ENCODE data around the gene PROSER2. TPM values are rescaled to one million over a fixed set of nuclear protein-coding genes. Genes with fewer than 3 reads are reported as not detected.

The PROSER2 gene
- total RNA-seq, 1 donor = 6.9 TPM

DNA sequence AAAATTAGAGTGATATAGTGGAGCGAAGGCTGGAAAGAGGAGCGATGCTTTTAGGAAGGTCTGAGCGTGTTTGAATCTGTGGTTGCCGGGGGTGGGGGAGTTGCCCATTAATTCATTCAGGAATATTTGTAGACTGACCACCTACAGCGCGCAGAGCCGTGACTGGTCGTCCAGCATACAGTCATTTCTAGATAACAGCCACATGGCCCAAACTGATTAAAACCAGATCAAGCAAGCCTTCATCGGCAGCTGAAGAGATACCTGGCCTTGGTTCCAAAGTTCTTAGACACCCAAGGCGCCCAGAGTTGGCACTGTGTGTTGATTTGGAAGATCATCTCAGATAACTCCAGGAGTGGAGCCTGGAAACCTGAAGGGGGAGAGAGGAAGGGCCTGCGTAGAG, 1.7 kb downstream of the PROSER2 start:
- Histone ChIP-seq H3K79me2 (ENCODE audit: insufficient read depth, low read length) (peaks cover 12% of the 10 kb centered on the region), H2AFZ (ENCODE audit: low read length) (no peak overlapping the region), H3K4me2 (ENCODE audit: insufficient read depth, low read length) (peak overlapping the region; percentile 85), H4K20me1 (ENCODE audit: insufficient read depth, low read length) (no peaks in the 10 kb centered on the region), H3K27me3 (ENCODE audit: insufficient read depth, low read length) (peaks cover 7% of the 10 kb centered on the region), H3K27ac (ENCODE audit: low read depth, low read length) (no peak overlapping the region), H3K36me3 (ENCODE audit: insufficient read depth, low read length) (no peaks in the 10 kb centered on the region), H3K9me3 (ENCODE audit: low read depth, low read length) (no peaks in the 10 kb centered on the region), H3K4me1 (ENCODE audit: insufficient read depth, low read length) (peaks cover 10% of the 10 kb centered on the region), H3K4me3 (ENCODE audit: insufficient read depth, low read length) (no peak overlapping the region)
- DNase-seq (ENCODE audit: insufficient read length, low spot score, missing footprints) = no peak
- TF ChIP-seq CTCF (IDR thresholded peaks at IDR 0.05; ENCODE audit: extremely low read depth, low read depth, low read length) = no peak

DNA sequence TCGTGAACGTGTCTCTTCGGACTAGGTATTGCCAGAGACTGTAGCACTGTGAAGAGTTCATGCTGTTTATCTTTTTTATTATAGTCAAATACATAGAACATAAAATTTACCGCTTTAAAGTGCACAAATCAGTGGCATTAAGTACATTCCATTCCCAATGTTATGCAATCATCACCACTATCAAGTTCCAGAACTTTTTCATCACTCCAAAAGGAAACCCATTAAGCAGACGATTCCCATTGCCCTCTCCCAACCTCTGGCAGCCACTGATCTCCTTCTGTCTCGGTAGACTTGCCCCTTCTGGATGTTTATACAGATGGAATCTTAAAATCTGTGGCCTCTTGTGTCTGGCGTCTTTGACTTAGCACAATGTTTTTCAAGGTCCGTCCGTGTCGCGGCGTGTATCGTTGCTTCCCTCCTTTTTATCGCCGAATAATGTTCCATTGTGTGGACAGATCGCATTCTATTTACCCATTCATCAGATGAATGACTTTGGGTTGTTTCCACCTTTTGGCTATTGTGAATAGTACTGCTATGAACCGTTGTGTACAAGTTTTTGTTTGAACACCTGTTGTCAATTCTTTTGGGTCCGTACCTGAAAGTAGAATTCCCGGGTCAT, 2.7 kb downstream of the PROSER2 start:
- no peak for TF ChIP-seq CTCF (IDR thresholded peaks at IDR 0.05; ENCODE audit: extremely low read depth, low read depth, low read length)
- Histone ChIP-seq H3K27ac (ENCODE audit: low read depth, low read length) (no peak overlapping the region), H3K27me3 (ENCODE audit: insufficient read depth, low read length) (peaks cover 7% of the 10 kb centered on the region), H3K9me3 (ENCODE audit: low read depth, low read length) (no peaks in the 10 kb centered on the region), H3K36me3 (ENCODE audit: insufficient read depth, low read length) (no peaks in the 10 kb centered on the region), H3K79me2 (ENCODE audit: insufficient read depth, low read length) (peaks cover 12% of the 10 kb centered on the region), H2AFZ (ENCODE audit: low read length) (no peak overlapping the region), H3K4me1 (ENCODE audit: insufficient read depth, low read length) (peaks cover 10% of the 10 kb centered on the region), H3K4me3 (ENCODE audit: insufficient read depth, low read length) (no peak overlapping the region), H4K20me1 (ENCODE audit: insufficient read depth, low read length) (no peaks in the 10 kb centered on the region), H3K4me2 (ENCODE audit: insufficient read depth, low read length) (no peak overlapping the region)
- DNase-seq (ENCODE audit: insufficient read length, low spot score, missing footprints) = no peak

DNA sequence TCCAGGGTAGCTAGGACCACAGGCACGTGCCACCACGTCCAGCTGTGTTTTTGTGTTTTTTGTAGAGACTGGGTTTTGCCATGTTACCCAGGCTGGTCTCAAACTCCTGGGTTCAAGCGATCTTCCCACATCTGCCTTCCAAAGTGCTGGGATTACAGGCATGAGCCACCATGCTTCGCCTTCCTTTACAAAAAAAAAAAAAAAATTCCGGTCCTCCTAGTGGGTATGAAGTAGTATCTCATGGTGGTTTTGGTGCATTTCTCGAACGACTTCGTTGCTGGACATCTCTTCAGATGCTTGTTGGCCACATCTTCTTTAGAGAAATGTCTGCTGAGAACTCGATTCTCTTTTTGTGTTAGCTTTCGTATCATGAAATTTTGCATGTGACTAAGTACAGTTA, 3.9 kb downstream of the PROSER2 start:
- no peak for DNase-seq (ENCODE audit: insufficient read length, low spot score, missing footprints)
- Histone ChIP-seq H3K36me3 (ENCODE audit: insufficient read depth, low read length) (no peaks in the 10 kb centered on the region), H3K79me2 (ENCODE audit: insufficient read depth, low read length) (peaks cover 12% of the 10 kb centered on the region), H3K27ac (ENCODE audit: low read depth, low read length) (no peak overlapping the region), H3K4me1 (ENCODE audit: insufficient read depth, low read length) (peaks cover 10% of the 10 kb centered on the region), H2AFZ (ENCODE audit: low read length) (no peak overlapping the region), H3K4me2 (ENCODE audit: insufficient read depth, low read length) (no peak overlapping the region), H4K20me1 (ENCODE audit: insufficient read depth, low read length) (no peaks in the 10 kb centered on the region), H3K27me3 (ENCODE audit: insufficient read depth, low read length) (peaks cover 7% of the 10 kb centered on the region), H3K4me3 (ENCODE audit: insufficient read depth, low read length) (no peak overlapping the region), H3K9me3 (ENCODE audit: low read depth, low read length) (no peaks in the 10 kb centered on the region)
- TF ChIP-seq CTCF (IDR thresholded peaks at IDR 0.05; ENCODE audit: extremely low read depth, low read depth, low read length) = no peak

DNA sequence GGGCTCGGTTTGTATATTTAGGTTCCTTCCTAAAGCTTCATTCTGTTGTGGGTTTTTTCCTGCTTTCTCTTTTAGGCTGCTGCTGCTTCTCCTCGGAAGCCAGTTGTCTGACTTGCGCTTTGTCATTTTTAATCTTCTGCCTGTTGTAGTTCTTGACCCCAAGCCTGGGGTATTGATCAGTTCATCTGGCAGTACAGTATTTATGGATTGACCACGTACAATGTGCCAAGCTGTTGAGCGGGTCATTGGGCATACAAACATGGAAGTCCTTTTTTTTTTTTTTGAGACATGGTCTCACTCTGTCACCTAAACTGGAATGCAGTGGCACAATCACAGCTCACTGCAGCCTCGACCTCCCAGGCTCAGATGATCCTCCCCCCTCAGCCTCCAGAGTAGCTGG, 4.3 kb downstream of the PROSER2 start:
- no peak overlapping the region for H3K27ac ChIP-seq (ENCODE audit: low read depth, low read length)
- H3K4me3 ChIP-seq (ENCODE audit: insufficient read depth, low read length) = no peak overlapping the region
- H3K36me3 ChIP-seq (ENCODE audit: insufficient read depth, low read length) = no peaks in the 10 kb centered on the region
- no peak for TF ChIP-seq CTCF (IDR thresholded peaks at IDR 0.05; ENCODE audit: extremely low read depth, low read depth, low read length)
- peaks cover 12% of the 10 kb centered on the region for H3K79me2 ChIP-seq (ENCODE audit: insufficient read depth, low read length)
- H4K20me1 ChIP-seq (ENCODE audit: insufficient read depth, low read length) = no peaks in the 10 kb centered on the region
- H3K9me3 ChIP-seq (ENCODE audit: low read depth, low read length) = no peaks in the 10 kb centered on the region
- H3K4me2 ChIP-seq (ENCODE audit: insufficient read depth, low read length) = no peak overlapping the region
- no peak overlapping the region for H2AFZ ChIP-seq (ENCODE audit: low read length)
- peaks cover 10% of the 10 kb centered on the region for H3K4me1 ChIP-seq (ENCODE audit: insufficient read depth, low read length)
- no peak for DNase-seq (ENCODE audit: insufficient read length, low spot score, missing footprints)
- H3K27me3 ChIP-seq (ENCODE audit: insufficient read depth, low read length) = peaks cover 7% of the 10 kb centered on the region
